ENCODE data around the gene ABLIM3.
A peak's percentile ranks its signal among the peaks of the same experiment; 100 is the strongest.
"Not testable (repeated sequence)": the region's sequence is repeated elsewhere in the genome, so short reads cannot be mapped to it uniquely, and the experiment has no call there.

Gene ABLIM3

DNA sequence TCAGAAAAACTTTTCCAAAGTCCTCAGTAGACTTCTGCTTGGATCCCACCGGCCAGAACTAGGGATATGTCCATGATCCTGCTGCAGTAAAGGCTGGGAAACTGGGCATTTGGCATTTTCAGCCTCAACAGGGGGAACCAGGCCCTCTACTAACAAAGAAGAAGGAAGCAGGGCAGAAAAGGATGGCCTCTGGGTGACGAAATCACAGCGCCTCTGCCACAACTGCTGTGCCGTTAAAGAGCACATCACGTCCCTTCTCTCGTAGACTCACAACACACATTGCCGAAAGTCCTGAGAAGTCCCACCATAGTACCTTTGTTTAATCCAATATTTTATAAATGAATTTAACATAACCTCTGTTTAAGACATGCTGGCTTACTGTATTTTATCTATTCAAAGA lies 120.0 kb downstream of the ABLIM3 start:
- no peak for DNase-seq

DNA sequence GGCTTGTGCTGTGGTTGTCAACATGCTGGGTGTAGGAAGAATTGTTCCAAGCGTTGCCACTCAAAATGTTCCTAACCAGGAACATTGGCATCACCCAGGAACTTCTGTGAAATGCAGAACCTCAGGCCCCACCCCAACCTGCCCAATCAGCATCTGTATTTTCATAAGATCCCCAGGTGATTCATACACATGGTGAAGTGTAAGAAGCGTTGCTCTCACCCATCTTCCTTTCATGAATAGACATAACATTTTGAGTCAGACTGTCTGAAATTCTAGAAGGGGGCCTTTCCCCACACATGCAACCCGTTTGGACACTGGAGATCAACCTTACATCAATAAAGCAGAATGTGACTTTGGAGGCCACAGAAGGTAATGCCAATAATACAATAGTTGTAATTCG lies 121.0 kb downstream of the ABLIM3 start:
- no peak for DNase-seq

DNA sequence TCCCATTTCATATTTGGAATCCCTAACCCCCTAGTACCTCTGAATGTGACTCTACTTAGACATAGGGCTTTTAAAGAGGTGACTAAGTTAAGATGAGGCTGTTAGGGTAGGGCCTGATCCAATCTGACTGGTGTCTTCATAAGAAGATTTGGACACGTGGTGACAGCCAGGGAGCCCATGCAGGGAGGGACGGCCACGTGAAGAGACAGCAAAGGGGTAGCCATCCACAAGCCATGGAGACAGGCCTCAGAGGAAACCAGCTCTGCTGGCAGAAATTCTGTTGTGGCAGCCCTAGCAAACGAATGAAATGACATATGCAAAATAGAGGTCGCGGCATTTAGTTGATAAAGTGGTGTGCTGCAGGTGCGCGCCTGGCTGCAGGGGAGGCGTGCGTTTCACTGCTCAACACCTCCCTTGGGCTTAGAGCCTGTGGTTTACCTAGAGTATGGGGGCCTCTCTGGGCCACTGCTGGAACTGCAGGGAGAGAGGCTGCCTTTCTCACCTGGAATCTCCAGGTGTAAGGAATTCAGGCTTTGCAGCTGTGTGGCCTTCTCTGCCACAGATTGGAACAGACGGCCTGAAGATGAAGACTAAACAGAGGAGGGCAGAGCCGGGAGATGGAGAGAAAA lies 123.3 kb downstream of the ABLIM3 start:
- peak; percentile 68 for DNase-seq

DNA sequence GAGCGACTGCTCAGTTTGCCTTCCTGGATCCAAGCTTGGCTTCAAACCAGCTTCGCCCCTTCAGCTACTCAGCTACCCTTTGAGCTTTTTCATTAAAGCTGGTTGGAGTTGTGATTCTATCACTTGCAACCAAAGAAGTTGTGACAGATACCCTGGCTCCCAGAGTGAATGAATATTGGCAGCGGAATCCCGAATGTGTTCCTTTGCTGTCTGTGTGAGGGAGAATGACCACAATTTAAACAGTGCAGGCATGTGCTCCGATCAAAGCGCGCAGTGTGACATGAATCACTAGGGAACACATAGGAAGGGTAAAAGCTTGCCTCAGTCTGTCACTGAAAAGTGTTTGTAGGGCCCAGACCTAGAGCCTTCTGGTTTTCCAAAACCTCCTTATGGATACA lies 123.8 kb downstream of the ABLIM3 start:
- DNase-seq: no peak

DNA sequence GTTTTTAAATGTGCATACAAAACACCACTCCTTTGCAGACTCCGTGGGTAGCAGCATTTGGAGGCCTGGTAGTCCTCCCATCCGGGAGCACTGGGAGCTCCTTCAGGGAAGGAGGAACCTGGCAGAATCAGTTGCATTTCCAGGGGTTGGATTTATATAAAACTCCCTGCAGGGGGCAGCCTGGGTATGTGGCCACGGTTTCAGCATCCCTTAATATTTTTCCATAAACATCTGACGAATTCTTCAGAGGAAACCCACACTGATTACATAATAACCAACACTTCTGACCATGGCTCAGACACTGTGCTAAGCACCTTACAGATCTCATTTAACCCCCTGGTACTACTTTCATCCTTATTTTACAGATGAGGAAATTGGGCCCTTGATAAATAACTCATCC lies 124.3 kb downstream of the ABLIM3 start:
- DNase-seq: no peak

DNA sequence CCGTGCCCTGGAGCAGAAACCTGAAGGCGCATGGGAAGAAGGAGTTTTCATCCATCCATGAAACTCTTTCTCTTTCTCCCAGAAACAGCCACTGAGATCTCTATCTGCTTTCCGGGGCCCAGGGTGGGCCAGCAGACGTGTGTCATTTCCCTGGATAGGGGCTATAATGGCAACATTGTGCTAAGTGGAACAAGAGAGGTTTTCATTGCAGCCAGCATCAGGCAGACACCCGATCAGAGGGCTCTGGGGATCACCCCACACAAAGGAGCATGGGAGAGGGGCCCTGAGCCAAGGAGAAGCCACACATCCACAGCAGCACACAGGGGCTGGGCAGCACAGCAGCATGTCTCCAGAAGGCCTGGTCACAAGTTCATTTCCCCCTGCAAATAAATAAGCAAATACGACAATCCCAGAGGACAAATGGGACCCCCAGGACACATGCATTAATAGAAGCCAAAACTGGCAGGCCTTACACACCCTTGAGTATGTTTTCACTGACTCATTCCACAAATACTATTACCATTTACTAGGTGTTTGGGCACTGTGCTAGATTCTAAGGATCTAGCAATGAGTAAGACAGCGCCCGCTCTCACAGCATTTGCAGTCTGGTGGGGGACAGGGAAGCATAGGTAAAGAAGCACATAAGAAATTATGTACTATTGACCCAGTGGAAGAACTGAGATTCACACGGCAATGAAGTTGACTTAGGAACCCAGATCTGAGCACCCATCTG lies 126.1 kb downstream of the ABLIM3 start:
- no peak for DNase-seq

DNA sequence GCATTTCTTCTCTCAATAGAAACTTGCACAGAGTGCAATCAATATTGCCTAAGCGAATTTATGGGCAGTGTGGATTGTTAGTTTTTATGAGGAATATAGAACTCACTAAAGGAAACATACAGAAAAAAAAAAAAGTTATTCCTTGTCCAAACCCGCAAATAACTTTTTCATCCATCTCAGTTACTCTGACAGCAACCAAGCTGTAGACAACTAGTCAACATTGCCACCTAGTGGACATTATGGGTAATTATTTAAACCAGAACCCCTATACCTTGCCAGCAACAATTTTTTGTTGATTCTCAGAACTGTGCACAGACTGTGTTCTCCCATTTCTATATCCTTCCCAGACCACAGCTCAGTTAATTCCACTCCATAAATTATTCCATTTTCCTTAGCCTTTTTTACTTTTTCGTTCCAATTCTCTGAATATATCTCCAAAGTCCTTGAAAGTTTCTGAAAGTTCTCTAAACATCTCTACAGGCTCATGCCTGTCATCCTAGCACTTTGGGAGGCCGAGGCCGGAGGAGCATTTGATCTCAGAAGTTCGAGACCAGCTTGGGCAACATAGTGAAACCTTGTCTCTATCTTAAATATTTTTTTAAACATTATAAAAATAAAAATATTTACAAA lies 127.8 kb downstream of the ABLIM3 start:
- DNase-seq: peak; percentile 52

DNA sequence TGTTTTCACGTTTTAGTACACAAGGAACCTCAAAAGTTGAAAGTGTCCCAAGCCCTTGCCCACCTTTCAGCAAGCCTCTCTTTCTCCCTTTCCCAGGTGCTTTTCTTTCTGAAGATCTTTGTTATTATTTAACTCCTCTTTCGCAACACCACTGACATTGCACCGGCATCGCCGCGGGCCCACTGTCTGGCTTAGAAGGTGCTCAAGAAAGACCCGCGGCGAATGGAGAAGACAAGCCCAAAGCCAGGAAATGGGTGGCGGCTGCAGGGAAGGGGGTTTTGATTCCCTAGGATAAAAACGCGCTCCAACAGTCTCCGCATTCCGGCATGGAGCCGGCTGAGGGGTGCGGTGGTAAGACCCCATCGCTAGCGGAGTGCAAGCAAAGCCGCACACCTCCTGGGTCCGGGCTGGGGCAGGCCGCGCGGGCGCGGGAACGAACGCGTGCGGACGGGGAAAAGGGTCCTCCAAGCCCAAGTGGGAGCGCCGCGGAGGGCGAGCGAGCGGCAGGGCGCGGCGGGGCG lies 130.0 kb downstream of the ABLIM3 start:
- no peak for DNase-seq

DNA sequence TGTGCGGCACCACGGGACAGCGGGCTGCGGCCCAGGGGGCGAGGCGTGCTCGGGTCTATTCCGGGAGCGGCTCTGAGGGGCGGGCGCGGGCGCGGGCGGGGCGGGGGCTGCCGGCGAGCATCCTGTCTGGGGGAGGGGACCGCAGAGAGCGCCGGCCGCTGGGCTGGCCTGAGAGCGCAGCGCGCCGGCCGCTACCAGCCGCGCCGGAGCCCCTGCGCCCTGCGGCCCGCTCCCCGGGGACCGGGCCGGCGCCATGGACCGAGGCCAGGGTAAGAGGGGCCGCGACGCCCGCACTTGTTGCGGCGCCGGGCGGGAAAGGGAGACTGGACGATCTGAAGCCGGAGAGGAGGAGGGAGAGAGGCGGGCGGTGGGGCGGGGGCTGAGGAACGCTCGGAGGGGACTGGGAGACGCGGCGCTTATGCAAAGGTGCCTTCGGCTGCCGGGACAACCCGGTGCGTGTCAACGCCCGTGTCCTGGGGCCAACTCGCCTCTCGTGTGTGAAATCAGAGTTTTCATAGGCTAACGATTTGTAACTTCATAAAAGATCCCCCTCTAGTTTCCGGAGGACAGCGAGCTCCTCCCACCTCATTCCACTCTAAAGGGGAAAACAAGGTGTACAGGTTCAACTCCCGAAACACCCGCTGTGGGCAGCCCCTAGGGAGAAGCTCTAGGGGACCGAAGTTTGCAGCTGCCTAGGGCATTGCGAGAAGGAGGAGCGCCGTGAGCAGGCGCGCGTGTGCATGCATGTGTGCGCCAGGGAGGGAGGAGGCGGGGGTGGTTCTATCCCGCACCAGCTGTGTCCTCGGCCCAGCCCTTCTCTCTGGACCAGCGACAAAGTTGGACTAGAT lies 130.6 kb downstream of the ABLIM3 start, which contains the start of gene AFAP1L1:
Gene AFAP1L1 (plus strand): TSS at position 144 of the 848 bp plus-strand sequence. CDS start 110 bp downstream, at position 254.
- DNase-seq: no peak

DNA sequence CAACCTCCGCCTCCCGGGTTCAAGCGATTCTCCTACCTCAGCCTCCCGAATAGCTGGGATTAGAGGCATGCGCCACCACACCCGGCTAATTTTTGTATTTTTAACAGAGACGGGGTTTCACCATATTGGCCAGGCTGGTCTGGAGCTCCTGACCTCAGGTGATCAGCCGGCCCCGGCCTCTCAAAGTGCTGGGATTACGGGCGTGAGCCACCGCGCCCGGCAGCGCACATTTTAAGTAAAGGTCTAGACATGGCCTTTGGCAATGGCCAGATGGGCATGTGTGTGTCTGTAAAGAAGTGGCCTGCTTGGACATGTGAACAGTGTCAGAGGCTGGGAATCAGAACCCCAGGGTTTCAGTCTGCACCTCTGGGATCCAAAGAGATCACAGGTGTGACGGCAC lies 131.5 kb downstream of the ABLIM3 start:
- not testable (repeated sequence) for DNase-seq

DNA sequence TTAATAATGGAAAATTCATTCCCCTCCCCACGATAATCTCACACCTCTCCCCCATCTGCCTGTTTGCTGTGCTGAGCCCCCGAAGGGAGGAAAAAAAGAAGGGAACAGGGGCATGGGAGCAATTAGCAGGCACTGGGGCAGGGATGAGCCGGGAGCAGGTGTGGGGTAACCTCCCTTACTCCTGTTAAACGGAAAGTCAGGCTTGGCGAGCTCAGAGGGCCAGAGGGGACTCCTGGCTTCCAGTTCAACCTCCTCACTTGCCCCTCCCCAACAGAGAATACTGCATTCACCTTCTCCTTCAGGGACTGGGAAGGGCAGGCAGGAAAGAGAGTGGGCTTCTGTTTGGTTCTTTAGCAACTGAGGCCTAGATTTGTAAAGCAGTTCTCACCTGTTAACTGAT lies 131.9 kb downstream of the ABLIM3 start:
- no peak for DNase-seq

DNA sequence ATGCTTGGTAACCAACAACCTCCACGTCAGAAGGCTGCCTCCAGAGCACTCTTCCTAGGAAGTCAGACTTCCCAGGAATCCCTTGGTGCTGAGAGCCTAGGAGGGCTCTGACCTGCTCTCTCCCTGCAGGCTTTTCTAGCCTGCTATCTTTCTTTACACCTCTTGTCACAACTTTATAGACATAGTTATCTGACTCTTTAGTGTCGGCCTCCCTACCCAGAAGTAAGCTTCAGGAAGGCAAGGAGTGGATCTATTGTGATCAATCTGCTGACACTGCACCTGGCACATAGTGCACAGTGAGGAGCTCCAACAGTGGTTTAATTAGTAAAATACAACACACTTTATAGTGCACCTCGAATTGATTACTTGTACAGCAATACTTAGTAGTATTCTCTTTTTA lies 132.7 kb downstream of the ABLIM3 start:
- DNase-seq: no peak

DNA sequence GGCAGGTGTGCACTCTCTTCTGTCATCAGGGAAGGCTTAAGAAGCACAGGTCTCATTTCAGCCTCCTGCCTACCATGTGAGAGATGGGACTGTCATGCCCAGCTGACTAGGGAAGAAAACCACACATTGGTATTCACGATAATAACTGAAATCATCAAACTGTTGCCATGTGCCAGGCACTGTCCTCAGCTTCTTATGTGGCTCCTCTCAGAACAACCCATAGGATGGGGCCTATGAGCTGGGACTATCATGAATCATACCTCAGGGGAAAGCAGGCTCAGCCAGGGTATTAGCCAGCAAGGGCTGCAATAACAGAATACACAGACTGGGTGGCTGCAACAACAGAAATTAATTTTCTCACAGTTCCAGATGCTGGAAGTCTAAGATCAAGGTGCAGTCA lies 133.6 kb downstream of the ABLIM3 start:
- DNase-seq: no peak

DNA sequence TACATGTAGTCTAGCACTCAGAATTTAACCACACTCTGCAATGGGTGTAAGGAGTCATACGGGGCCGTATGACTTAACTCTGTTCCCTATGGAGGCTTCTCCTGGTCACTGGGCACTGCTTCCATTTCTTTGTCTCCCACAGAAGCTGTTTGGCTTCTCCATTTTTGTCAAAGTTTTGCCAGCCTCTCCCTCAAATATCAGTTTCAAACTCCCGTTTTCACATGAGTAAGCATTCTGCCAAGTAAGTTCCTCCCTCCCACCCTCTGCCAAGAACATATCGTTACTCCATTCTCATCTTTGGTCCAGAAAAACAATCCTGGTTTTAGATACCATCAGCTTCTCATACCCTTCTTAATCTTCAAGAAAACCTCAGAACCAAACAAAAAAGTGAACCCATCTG lies 136.5 kb downstream of the ABLIM3 start:
- DNase-seq: no peak

DNA sequence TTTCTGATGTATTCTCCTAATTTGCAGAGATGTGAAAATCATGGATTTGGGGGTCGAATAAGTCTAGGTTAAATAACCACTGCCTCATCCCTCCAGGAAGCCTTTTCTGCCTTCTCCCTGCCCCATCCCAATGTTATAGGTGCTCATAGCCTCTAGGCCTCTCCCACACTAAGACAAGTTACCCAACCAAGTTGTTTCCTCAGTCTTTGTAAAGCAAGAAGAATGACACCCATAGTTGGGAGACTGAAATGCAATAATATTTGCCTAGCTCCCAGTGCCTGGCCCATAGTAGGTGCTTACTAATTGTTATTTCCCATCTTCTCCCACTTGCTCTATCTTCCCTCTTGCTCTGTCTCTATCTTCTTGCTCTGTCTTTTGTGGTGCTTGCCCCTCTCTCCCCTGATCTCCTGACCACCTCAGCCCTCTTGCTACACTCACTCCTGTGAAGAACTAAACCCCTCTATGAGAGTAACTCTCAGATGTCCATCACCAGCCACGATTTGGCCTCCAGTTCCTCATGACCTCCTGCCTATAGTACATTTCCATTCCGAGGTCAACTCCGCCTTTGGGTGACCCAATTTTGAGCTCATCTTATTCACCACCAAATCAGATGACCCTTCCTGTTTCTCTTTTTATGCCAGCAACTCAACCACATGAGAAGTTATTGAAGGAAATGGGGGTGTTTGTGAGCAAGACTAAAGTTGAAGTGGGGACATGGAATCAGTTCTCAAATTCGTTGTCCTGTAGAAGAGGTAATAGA lies 137.3 kb downstream of the ABLIM3 start:
- no peak for DNase-seq

DNA sequence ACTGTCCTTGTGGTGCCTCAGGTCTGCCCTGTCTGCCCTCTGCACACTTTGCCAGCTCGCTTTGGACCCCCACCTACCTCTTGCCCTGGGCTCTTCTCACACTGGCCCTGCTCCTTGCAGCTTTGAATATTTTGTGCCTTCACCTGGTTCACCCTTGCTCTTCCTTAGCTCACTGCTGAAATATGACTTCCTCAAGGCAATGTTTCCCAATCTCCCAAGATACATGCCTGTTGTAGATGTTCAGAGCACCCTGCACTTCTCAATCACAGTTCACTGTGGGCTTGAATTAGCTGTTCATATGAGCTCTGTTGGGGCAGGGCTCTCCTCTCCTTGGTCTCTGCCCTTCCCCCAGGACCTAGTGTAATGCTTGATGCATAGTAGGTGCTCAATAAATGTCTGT lies 138.4 kb downstream of the ABLIM3 start:
- no peak for DNase-seq

DNA sequence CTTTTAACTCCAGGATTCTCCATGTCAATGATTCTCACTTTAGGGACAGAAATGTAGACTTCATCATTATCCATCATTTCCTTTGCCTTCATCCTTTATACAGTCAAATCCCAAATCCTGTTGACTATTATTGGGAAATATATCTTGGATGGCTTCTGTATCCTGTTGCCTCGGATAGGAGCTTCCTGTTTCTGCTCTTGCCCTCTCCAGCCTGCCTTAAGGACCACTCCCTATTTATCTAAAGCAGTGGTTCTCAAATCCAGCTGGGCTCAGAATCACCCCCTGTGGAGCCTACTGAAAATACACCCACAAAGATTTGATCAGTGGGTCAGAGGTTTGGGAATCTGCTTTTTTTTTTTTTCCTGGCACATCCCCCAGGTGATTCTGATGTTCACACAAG lies 138.8 kb downstream of the ABLIM3 start:
- DNase-seq: no peak

DNA sequence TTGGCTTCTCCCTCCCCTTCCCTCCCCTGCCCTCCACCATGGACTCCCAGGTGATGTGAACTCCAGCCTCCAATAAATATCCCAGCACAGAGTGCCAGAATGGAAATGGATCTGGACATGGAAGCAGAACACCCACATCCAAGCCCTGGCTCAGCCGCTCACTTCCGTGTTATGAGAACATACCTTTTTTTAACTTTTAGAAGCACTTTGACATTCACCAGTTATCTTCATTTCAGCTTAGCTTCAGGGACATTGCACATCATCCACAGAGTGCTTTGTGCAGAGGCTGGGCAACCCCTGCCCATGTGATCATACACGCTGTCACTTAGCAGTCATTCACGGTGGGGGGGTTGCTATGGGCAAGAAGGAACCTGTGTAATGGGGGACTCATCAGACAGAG lies 139.5 kb downstream of the ABLIM3 start:
- DNase-seq: no peak

DNA sequence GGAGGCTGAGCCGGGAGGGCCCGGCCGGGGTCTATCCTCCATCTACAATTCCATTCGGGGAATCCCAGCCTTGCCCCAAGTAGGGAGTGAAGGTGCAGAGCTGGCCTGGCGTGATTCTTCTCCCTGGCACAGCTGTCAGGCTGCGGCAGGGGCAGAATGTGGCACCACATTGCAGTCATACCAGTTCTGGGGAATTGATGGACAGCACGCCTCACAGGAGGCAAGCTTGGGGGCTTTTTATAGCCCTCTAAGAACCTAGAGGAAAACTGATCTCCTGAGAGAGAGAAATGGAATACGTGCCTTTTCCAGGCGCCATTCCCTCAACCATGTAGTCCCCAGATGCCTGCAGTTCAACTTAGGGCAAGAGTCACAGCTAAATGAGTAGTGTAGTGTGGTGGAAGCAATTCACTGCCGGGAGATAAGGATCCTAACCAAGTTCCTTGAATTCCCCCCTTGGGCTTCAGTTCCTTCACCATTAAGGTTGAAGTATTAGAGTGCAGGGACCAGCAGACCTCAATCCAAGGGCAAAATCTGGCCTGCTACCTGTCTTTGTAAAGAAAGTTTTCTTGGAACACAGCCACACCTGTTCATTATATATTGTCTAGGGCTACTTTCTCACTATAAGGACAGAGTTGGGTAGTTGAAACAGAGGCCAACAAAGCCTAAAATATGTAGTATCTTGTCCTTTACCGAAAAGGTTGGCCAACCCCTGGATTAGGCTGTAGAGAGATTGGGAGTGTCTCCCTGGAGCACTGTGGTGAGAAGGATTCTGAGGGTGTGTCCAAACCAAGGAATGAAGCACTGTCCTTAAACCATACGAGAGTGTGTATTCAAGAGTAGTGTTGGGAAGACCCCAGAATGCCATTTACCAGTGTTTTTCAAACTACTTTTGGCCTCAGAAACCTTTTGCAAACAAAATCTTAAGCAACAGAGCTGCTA lies 141.0 kb downstream of the ABLIM3 start:
- DNase-seq: no peak

DNA sequence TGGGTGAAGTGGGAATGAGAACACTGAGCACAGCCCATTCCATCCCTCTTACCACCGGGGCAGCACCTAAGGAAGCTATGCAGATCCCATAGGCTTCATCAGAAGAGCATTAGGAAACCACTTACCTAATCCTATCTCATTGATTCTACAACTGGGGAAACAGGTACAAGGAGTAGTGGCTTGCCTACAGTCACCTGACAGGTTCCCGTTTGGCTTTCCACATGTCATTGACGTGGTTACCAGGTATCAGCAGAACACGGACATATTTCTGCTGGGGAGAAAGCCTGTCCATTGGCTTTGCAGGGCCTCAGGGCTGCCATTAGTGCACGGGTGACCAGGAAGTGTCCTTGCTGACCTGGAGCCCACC lies 141.7 kb downstream of the ABLIM3 start:
- DNase-seq: no peak

Measured in central memory CD4-positive, alpha-beta T cell (primary cell).